Measurements from ENCODE around the gene CLTCL1. TPM values are rescaled to one million over a fixed set of nuclear protein-coding genes. Genes with fewer than 3 reads are reported as not detected.

The CLTCL1 gene
- total RNA-seq, 1 experiment from 2014 or later, result 7.1 TPM

GRCh38 chr22:19229600-19229999, 61.9 kb downstream of the CLTCL1 start:
- POLR2A ChIA-PET, result no interaction called here
- DNase-seq (ENCODE audit: low read depth, low spot score) (no peak), ATAC-seq (no peak)
- H2AFZ ChIP-seq (ENCODE audit: low read depth, low read length, poor library complexity, severe bottlenecking), result no peak overlapping the region
- intact Hi-C loops (cut with micrococcal nuclease), result no loop called here
- BruUV-seq (replicated peaks), result no TSS peak
- H3K27ac ChIP-seq (ENCODE audit: low read depth, low read length), result no peak overlapping the region
- H3K9me3 ChIP-seq (ENCODE audit: control insufficient read depth in 1 of 2, insufficient read depth in 1 of 2, low read depth in 1 of 2, low read length in 2 of 2), result no peaks in the 10 kb centered on the region
- no peaks in the 10 kb centered on the region for H3K79me2 ChIP-seq (ENCODE audit: insufficient read depth, low read length)
- CTCF ChIA-PET, result no interaction called here
- H3K27me3 ChIP-seq (ENCODE audit: insufficient read depth, low read length), result no peaks in the 10 kb centered on the region
- H3K4me2 ChIP-seq (ENCODE audit: low read length), result no peak overlapping the region
- peaks cover 0 to 3% of the 10 kb centered on the region in 2 experiments; a peak in 2 of 4 replicates for H3K36me3 ChIP-seq (ENCODE audit: control insufficient read depth in 1 of 2, insufficient read depth in 2 of 2, low read length in 2 of 2)
- H3K4me1 ChIP-seq (ENCODE audit: control insufficient read depth in 1 of 2, insufficient read depth in 2 of 2, low read length in 2 of 2), result no peaks in the 10 kb centered on the region
- TF ChIP-seq RAD21 (IDR thresholded peaks at IDR 0.05; ENCODE audit: low read depth), result no peak
- H3K9ac ChIP-seq (ENCODE audit: low read length), result no peak overlapping the region
- no peaks in the 10 kb centered on the region for H3K9me2 ChIP-seq (ENCODE audit: insufficient read depth)
- RAD21 ChIA-PET (ENCODE audit: low non-redundant PET in 1 of 2, low total read pairs in 2 of 2, uncharacterized antibody in 2 of 2, unreplicated experiment in 2 of 2), result no interaction called here
- no peaks in the 10 kb centered on the region for H4K20me1 ChIP-seq (ENCODE audit: insufficient read depth)
- no peak overlapping the region for H3K4me3 ChIP-seq (replicated peaks in 1 of 2; ENCODE audit: low read depth in 1 of 2, low read length in 2 of 2)

- ATAC-seq (no peak), DNase-seq (ENCODE audit: low read depth, low spot score) (no peak)
- ChIA-PET CTCF (no interaction called here), POLR2A (no interaction called here), RAD21 (ENCODE audit: low non-redundant PET in 1 of 2, low total read pairs in 2 of 2, uncharacterized antibody in 2 of 2, unreplicated experiment in 2 of 2) (no interaction called here)
- H3K4me3 ChIP-seq (replicated peaks in 1 of 2; ENCODE audit: low read depth in 1 of 2, low read length in 2 of 2), result no peak overlapping the region
- no peaks in the 10 kb centered on the region for H3K79me2 ChIP-seq (ENCODE audit: insufficient read depth, low read length)
- TF ChIP-seq EZH2phosphoT487 (IDR thresholded peaks at IDR 0.05; ENCODE audit: borderline replicate concordance), result no peak
- no peak for TF ChIP-seq ELF1 (IDR thresholded peaks at IDR 0.05; ENCODE audit: borderline replicate concordance, low read depth)
- TF ChIP-seq RAD21 (IDR thresholded peaks at IDR 0.05; ENCODE audit: low read depth), result no peak
- TF ChIP-seq POLR2AphosphoS5 (IDR thresholded peaks at IDR 0.05; ENCODE audit: low read depth, low read length), result no peak
- TF ChIP-seq EZH2 (IDR thresholded peaks at IDR 0.05), result no peak
- no peak for TF ChIP-seq SRF (IDR thresholded peaks at IDR 0.05; ENCODE audit: low read depth)
- no peak for TF ChIP-seq CBX3 (IDR thresholded peaks at IDR 0.05; ENCODE audit: low read depth)
- no peak for TF ChIP-seq ZBTB33 (IDR thresholded peaks at IDR 0.05; ENCODE audit: extremely low read depth, insufficient replicate concordance, low read length)
- TF ChIP-seq CEBPB (IDR thresholded peaks at IDR 0.05; ENCODE audit: low read depth), result no peak
- no peak for TF ChIP-seq TCF7L2 (IDR thresholded peaks at IDR 0.05; ENCODE audit: borderline replicate concordance, extremely low read depth, insufficient read depth, insufficient read length)
- TF ChIP-seq ZNF274 (IDR thresholded peaks at IDR 0.05; ENCODE audit: low read depth, low read length), result no peak
- peaks cover 0 to 2% of the 10 kb centered on the region in 2 experiments; a peak in 2 of 4 replicates for H3K36me3 ChIP-seq (ENCODE audit: control insufficient read depth in 1 of 2, insufficient read depth in 2 of 2, low read length in 2 of 2)
- BruUV-seq (replicated peaks), result no TSS peak
- H3K9ac ChIP-seq (ENCODE audit: low read length), result no peak overlapping the region
- intact Hi-C loops (cut with micrococcal nuclease), result no loop called here
- no peaks in the 10 kb centered on the region for H3K9me3 ChIP-seq (ENCODE audit: control insufficient read depth in 1 of 2, insufficient read depth in 1 of 2, low read depth in 1 of 2, low read length in 2 of 2)
- no peaks in the 10 kb centered on the region for H3K27me3 ChIP-seq (ENCODE audit: insufficient read depth, low read length)
- no peaks in the 10 kb centered on the region for H3K9me2 ChIP-seq (ENCODE audit: insufficient read depth)
- H3K27ac ChIP-seq (ENCODE audit: low read depth, low read length), result no peak overlapping the region
- H3K4me1 ChIP-seq (ENCODE audit: control insufficient read depth in 1 of 2, insufficient read depth in 2 of 2, low read length in 2 of 2), result no peaks in the 10 kb centered on the region
- H2AFZ ChIP-seq (ENCODE audit: low read depth, low read length, poor library complexity, severe bottlenecking), result no peak overlapping the region
- H3K4me2 ChIP-seq (ENCODE audit: low read length), result no peak overlapping the region
- no peaks in the 10 kb centered on the region for H4K20me1 ChIP-seq (ENCODE audit: insufficient read depth)
Measured at GRCh38 chr22:19228179-19228578, 63.3 kb downstream of the CLTCL1 start.
